ENCODE measurements around the gene SH3D19.

Gene SH3D19

GRCh38 chr4:151175233-151175632 lies 150.2 kb downstream of the SH3D19 start:
- Histone ChIP-seq H3K79me2 (ENCODE audit: insufficient read depth, low read length) (no peaks in the 10 kb centered on the region), H3K27me3 (ENCODE audit: insufficient read depth, low read length, poor library complexity, severe bottlenecking) (no peaks in the 10 kb centered on the region), H3K36me3 (ENCODE audit: insufficient read depth, low read length) (no peaks in the 10 kb centered on the region), H3K9me2 (replicated peaks; ENCODE audit: low read depth, low read length) (no peaks in the 10 kb centered on the region), H3K4me2 (ENCODE audit: low read depth, low read length, poor library complexity, severe bottlenecking) (no peak overlapping the region), H3K9ac (ENCODE audit: low read depth, low read length, poor library complexity, severe bottlenecking) (no peak overlapping the region), H3K9me3 (ENCODE audit: insufficient read depth, low read depth, low read length) (no peaks in the 10 kb centered on the region), H4K20me1 (ENCODE audit: insufficient read depth, low read length, poor library complexity, severe bottlenecking) (no peaks in the 10 kb centered on the region), H3F3A (ENCODE audit: low read depth) (no peaks in the 10 kb centered on the region), H3K4me1 (ENCODE audit: insufficient read depth, low read length, poor library complexity, severe bottlenecking) (no peaks in the 10 kb centered on the region), H2AFZ (ENCODE audit: low read length) (no peak overlapping the region), H3K4me3 (ENCODE audit: low read length, poor library complexity, severe bottlenecking) (no peak overlapping the region)
- TF ChIP-seq EZH2phosphoT487 (IDR thresholded peaks at IDR 0.05; ENCODE audit: borderline replicate concordance), result no peak
- TF ChIP-seq CTCF (conservative IDR thresholded peaks at IDR 0.05; ENCODE audit: low read length), result no peak

DNA sequence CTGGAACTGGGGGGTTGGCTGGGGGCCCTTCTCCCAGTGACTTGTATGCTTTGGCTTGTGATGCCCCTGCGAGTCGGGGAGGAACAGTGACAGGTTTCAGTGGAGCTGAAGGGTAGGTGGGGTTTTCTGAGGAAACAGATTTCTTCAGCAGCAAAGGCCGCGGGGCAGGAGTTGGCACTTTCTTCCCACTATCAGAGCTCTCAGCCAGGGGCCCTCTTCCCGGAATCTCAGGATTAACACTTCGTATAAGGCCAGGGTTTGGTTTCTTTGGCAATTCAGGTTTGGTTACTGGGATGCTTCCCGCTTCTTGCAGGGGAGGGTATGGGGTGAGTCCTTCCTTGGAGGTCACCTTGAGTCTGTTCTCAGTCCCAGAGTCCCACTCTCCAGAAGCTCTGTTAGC lies 150.6 kb downstream of the SH3D19 start:
- H4K20me1 ChIP-seq (ENCODE audit: insufficient read depth, low read length, poor library complexity, severe bottlenecking), result no peaks in the 10 kb centered on the region
- no peaks in the 10 kb centered on the region for H3F3A ChIP-seq (ENCODE audit: low read depth)
- H3K9me2 ChIP-seq (replicated peaks; ENCODE audit: low read depth, low read length), result no peaks in the 10 kb centered on the region
- no peaks in the 10 kb centered on the region for H3K36me3 ChIP-seq (ENCODE audit: insufficient read depth, low read length)
- H3K4me2 ChIP-seq (ENCODE audit: low read depth, low read length, poor library complexity, severe bottlenecking), result no peak overlapping the region
- H3K79me2 ChIP-seq (ENCODE audit: insufficient read depth, low read length), result no peaks in the 10 kb centered on the region
- no peaks in the 10 kb centered on the region for H3K4me1 ChIP-seq (ENCODE audit: insufficient read depth, low read length, poor library complexity, severe bottlenecking)
- TF ChIP-seq EZH2phosphoT487 (IDR thresholded peaks at IDR 0.05; ENCODE audit: borderline replicate concordance) (no peak), CTCF (conservative IDR thresholded peaks at IDR 0.05; ENCODE audit: low read length) (no peak)
- no peaks in the 10 kb centered on the region for H3K27me3 ChIP-seq (ENCODE audit: insufficient read depth, low read length, poor library complexity, severe bottlenecking)
- H2AFZ ChIP-seq (ENCODE audit: low read length), result no peak overlapping the region
- no peak overlapping the region for H3K9ac ChIP-seq (ENCODE audit: low read depth, low read length, poor library complexity, severe bottlenecking)
- no peaks in the 10 kb centered on the region for H3K9me3 ChIP-seq (ENCODE audit: insufficient read depth, low read depth, low read length)
- H3K4me3 ChIP-seq (ENCODE audit: low read length, poor library complexity, severe bottlenecking), result no peak overlapping the region

GRCh38 chr4:151173871-151174270 lies 151.5 kb downstream of the SH3D19 start:
- Histone ChIP-seq H3K36me3 (ENCODE audit: insufficient read depth, low read length) (no peaks in the 10 kb centered on the region), H3K4me2 (ENCODE audit: low read depth, low read length, poor library complexity, severe bottlenecking) (no peak overlapping the region), H3K4me1 (ENCODE audit: insufficient read depth, low read length, poor library complexity, severe bottlenecking) (no peaks in the 10 kb centered on the region), H3K27me3 (ENCODE audit: insufficient read depth, low read length, poor library complexity, severe bottlenecking) (no peaks in the 10 kb centered on the region), H3K4me3 (ENCODE audit: low read length, poor library complexity, severe bottlenecking) (no peak overlapping the region), H3K9me3 (ENCODE audit: insufficient read depth, low read depth, low read length) (no peaks in the 10 kb centered on the region), H4K20me1 (ENCODE audit: insufficient read depth, low read length, poor library complexity, severe bottlenecking) (no peaks in the 10 kb centered on the region), H3F3A (ENCODE audit: low read depth) (no peaks in the 10 kb centered on the region), H2AFZ (ENCODE audit: low read length) (no peak overlapping the region), H3K9ac (ENCODE audit: low read depth, low read length, poor library complexity, severe bottlenecking) (no peak overlapping the region), H3K79me2 (ENCODE audit: insufficient read depth, low read length) (no peaks in the 10 kb centered on the region), H3K9me2 (replicated peaks; ENCODE audit: low read depth, low read length) (no peaks in the 10 kb centered on the region)
- no peak for TF ChIP-seq EZH2phosphoT487 (IDR thresholded peaks at IDR 0.05; ENCODE audit: borderline replicate concordance)
- no peak for TF ChIP-seq CTCF (conservative IDR thresholded peaks at IDR 0.05; ENCODE audit: low read length)

All from Loucy (cell line).